Choroid plexus epithelial cell (primary cell): ENCODE measurements around the gene SYK.
A peak's percentile ranks its signal among the peaks of the same experiment; 100 is the strongest.
"Not testable (repeated sequence)": the region's sequence is repeated elsewhere in the genome, so short reads cannot be mapped to it uniquely, and the experiment has no call there.

ENCODE experiments used
- DNase-seq: peaks from one replicate; pipeline ENCODE4 v3.0.0-alpha.2; 2010; ENCODE audit warnings: low read depth
- H3K4me3 ChIP-seq: 2 replicates; pipeline ENCODE4 v1.5.1; 2011; ENCODE audit warnings: low read depth, mild to moderate bottlenecking, control low read depth, low read length, moderate library complexity
- CTCF ChIP-seq: conservative IDR thresholded peaks from 2 replicates; pipeline ENCODE4 v1.5.1; 2011; ENCODE audit warnings: low read depth, mild to moderate bottlenecking, control low read depth, inconsistent platforms, low read length, moderate library complexity

Gene SYK

GRCh38 chr9:90884178-90884577, 82.6 kb downstream of the SYK start:
- no peak overlapping the region for H3K4me3 ChIP-seq
- no peak for DNase-seq
- TF ChIP-seq CTCF: no peak

DNA sequence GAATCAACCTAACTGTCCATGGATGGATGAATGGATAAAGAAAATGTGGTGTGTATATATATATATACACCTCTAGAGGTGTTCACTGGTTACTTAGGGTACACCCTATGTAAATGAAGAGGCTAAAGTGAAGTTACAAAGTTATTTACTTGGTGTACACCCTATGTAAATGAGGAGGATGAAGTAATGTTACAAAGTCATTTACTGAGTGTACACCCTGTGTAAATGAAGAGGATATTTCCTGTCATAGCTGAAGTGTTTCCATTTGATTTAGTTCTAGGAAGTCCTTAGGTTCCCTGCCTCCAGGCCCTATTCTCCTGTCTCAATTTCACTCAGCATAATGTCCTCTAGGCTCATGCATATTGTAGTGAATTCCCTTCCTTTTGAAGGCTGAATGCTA, 85.2 kb downstream of the SYK start:
- H3K4me3 ChIP-seq: not testable (repeated sequence)

DNA sequence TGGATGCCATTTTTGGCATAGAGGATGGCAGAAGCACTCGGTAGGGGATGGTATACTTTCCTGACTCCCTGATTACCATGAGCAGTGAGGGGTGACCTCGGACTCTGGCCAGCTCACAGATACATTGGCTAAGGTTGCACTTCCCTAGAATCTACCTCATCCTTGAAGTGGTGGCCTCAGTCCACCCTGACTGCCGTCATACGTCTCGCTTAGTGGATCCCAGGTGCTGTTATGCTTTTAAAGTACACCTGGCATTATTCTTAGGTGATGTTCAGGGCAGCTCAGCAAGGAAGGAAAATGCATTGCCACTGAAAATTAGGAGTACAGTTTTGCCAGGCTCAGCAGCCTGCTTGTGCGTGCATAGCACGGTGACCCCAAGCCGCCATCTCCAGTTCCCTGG, 87.3 kb downstream of the SYK start:
- DNase-seq: no peak
- H3K4me3 ChIP-seq: no peak overlapping the region
- no peak for TF ChIP-seq CTCF

More for the DNA sequence above, 85.2 kb downstream of the SYK start:
- not testable (repeated sequence) for DNase-seq

DNA sequence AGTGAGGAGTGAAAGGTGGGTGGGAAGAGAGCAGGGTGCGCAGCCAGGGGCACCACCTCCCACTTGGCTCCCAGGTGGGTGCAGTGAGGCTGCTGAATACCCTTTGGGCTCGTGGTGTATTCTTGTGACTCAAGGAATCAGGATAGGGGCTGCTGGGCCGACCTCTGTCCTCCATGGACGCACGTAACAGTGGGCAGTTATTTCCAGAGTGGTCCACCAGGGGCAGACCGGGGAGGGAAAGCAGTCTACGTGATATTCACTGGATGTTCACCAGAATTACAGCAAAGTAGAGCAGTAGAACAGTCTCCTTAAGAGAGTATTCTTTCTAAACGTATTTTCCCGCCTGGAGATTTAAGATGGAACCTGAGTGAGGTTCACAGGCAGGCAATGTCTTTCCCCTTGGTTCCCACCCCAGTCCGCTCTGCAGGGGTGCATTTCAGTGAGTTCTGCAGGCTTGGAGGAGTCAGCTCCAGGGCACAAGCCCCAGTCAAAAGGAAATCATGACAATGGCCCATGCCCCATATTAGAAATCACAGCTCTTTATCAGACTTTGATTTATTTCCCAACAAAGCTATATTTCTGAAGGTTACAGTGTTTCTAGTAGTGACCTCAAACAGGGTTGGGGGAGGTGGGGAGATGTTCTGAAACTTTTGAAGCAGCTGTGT, 88.7 kb downstream of the SYK start:
- peak; percentile 18 for TF ChIP-seq CTCF
- DNase-seq: no peak
- H3K4me3 ChIP-seq: no peak overlapping the region

DNA sequence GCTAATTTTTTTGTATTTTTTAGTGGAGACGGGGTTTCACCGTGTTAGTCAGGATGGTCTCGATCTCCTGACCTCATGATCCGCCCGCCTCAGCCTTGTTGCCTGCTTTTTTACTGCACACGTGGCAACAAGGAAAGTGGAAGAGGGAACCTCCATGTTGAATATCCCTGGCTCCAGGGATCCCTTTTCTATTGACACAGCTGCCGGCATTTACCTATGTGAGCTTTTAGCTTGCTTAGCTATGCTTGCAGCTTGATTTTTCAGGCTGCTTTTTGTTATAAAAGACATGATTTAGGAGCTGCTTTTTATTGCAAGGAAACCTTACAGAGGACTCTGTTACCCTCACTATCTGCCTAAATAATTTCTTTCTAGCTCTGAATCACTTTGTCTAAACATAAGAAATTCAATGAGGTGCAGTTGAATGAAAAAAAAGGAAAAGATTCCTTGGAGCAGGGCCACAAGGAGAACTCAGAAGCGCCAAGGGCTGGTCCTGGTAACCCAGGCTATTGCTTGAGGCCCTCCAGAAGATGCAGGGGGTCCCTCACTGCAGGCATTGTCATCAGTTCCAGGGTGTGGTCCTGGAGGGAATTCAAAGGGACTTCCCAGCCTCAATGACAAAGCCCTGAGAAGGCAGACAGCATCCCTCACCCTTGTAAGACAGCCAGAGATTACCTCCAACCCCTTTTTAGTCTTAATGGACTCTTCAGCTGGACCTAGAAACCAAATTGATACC, 89.9 kb downstream of the SYK start:
- no peak for DNase-seq
- no peak overlapping the region for H3K4me3 ChIP-seq
- no peak for TF ChIP-seq CTCF

GRCh38 chr9:90892918-90893317, 91.3 kb downstream of the SYK start:
- DNase-seq: no peak
- no peak overlapping the region for H3K4me3 ChIP-seq
- TF ChIP-seq CTCF: no peak

DNA sequence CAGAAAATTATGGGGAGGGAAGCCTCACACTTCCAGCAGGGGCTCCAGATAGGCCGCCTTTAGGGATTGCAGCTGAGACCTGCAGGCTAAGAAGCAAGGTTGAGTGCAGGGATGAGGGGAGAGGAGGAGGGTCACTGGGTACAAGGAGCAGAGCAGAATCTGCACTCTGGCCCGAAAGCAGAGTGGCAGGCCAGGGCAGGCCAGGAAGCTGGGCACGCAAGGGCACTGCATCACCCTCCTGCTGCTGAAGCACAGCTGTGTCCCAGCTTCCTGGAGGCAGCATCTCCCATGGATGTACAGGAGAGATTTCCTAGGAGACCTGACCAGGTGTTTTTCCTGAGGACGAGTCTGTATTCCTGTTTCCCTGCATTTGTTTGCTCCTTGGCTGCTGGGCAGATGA, 92.1 kb downstream of the SYK start:
- H3K4me3 ChIP-seq: no peak overlapping the region
- no peak for DNase-seq
- no peak for TF ChIP-seq CTCF
